K562 (cell line): ENCODE measurements around the gene PPFIA1. TPM values are rescaled to one million over a fixed set of nuclear protein-coding genes. Genes with fewer than 3 reads are reported as not detected.
A peak's percentile ranks its signal among the peaks of the same experiment; 100 is the strongest.

Source experiments
- ARID1B ChIP-seq: fragments of 450-650 bp; IDR thresholded peaks from 2 replicates; pipeline ENCODE4 v1.6.1; 2016; ENCODE audit warnings: antibody characterized with exemption, mild to moderate bottlenecking, inconsistent platforms
- ETV5 ChIP-seq: sonication (generic); formaldehyde crosslinking; IDR thresholded peaks from 2 replicates; pipeline ENCODE4 v1.4.0; 2020; ENCODE audit warnings: low read depth, mild to moderate bottlenecking, missing genetic modification reagents
- MAFK ChIP-seq: IDR thresholded peaks from 2 replicates; pipeline ENCODE4 v1.6.1; 2011; ENCODE audit warnings: low read length, improper control_type of control experiment
- PCBP2 ChIP-seq: fragments of 200-400 bp; formaldehyde crosslinking; IDR thresholded peaks from 2 replicates; pipeline ENCODE4 v1.6.1; 2018; ENCODE audit warnings: low read length, low read depth, mild to moderate bottlenecking, moderate library complexity; ENCODE audit not compliant: poor library complexity, severe bottlenecking
- ZBTB1 ChIP-seq: sonication (generic); formaldehyde crosslinking; IDR thresholded peaks from 2 replicates; pipeline ENCODE4 v1.8.1; 2023; ENCODE audit warnings: missing genetic modification reagents, low read depth, mild to moderate bottlenecking, borderline replicate concordance
- ZKSCAN1 ChIP-seq: fragments of 150-350 bp; IDR thresholded peaks from 2 replicates; pipeline ENCODE4 v1.6.1; 2016; ENCODE audit warnings: low read depth, low read length
- ZNF175 ChIP-seq: fragments of 200-800 bp; sonication (Bioruptor generic); IDR thresholded peaks from 2 replicates; pipeline ENCODE4 v1.6.1; 2016; ENCODE audit warnings: low read depth, mild to moderate bottlenecking, missing genetic modification characterization, missing compliant biosample characterization
- ZNF253 ChIP-seq: fragments of 250-450 bp; sonication (Bioruptor Pico); conservative IDR thresholded peaks from 2 replicates; pipeline ENCODE4 v1.6.1; 2021; ENCODE audit warnings: mild to moderate bottlenecking
- ZNF589 ChIP-seq: fragments of 200-800 bp; sonication (Bioruptor generic); IDR thresholded peaks from 2 replicates; pipeline ENCODE4 v1.6.1; 2016; ENCODE audit warnings: low read depth, missing genetic modification characterization, missing compliant biosample characterization
- ZNF644 ChIP-seq: fragments of 200-800 bp; sonication (Bioruptor generic); IDR thresholded peaks from 2 replicates; pipeline ENCODE4 v1.6.1; 2016; ENCODE audit warnings: low read depth, missing genetic modification characterization, missing compliant biosample characterization
- polyA plus RNA-seq, 8 experiments: library from polyadenylated mRNA; depleted of rRNA in 4 of 8; stranded (reverse) in 5 of 8; unstranded in 3 of 8; fragments of >200 nt; fragmentation: Nextera tagmentation in 2 of 8; fragmentation: Illumina TruSeq in 1 of 8; extraction: Ambion mirVana in 2 of 8; extraction: Trizol in 1 of 8; gene quantifications; 2 replicates each; pipeline versions ENCODE4 v1.2.1 to v1.2.3, GENCODE V29; 2011 to 2014; ENCODE audit warnings: inconsistent platforms in 1 of 8, missing spikeins in 1 of 8
- total RNA-seq, 7 experiments: library from RNA; depleted of rRNA in 6 of 7; stranded (reverse); fragments of >200 nt in 6 of 7; fragmentation: Illumina TruSeq in 2 of 7; extraction: Trizol in 2 of 7; gene quantifications; 2 replicates each; pipeline versions ENCODE4 v1.2.1 to v1.2.3, GENCODE V29; 2011 to 2021; ENCODE audit warnings: low replicate concordance in 1 of 7
- TF ChIP-seq, protein P1 (sequence below): fragments of 450-650 bp; IDR thresholded peaks from 2 replicates; pipeline ENCODE4 v1.6.1; 2016; ENCODE audit warnings: mild to moderate bottlenecking, moderate library complexity
- TF ChIP-seq, protein P2 (sequence below): fragments of 450-650 bp; formaldehyde crosslinking; conservative IDR thresholded peaks from 2 replicates; pipeline ENCODE4 v1.4.0; 2022; ENCODE audit warnings: mild to moderate bottlenecking, missing genetic modification characterization

The PPFIA1 gene
- total and polyA plus RNA-seq, 9 of the 15 experiments (the other 6 are each of a cell fraction or from before 2014, with no cell fraction given), result 9.9 to 41.5 (median 28.5) TPM

DNA sequence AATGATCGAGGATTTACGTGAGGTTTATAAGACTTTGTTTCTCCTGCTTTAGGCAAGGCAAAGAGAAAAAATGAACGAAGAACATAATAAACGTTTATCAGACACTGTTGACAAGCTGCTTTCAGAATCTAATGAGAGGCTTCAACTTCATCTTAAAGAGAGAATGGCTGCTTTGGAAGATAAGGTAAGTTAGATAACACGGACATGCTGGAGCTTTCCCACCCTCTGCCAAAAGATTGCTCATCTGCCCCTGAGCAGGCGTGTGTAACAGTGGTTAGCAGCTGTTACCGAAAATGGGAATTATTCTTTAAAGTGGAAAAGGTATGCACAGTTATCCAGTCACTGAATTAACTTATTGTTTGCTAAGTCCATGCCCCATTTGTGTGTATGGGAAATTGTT, 65.0 kb downstream of the PPFIA1 start (continued):
- TF ChIP-seq, protein P1, sequence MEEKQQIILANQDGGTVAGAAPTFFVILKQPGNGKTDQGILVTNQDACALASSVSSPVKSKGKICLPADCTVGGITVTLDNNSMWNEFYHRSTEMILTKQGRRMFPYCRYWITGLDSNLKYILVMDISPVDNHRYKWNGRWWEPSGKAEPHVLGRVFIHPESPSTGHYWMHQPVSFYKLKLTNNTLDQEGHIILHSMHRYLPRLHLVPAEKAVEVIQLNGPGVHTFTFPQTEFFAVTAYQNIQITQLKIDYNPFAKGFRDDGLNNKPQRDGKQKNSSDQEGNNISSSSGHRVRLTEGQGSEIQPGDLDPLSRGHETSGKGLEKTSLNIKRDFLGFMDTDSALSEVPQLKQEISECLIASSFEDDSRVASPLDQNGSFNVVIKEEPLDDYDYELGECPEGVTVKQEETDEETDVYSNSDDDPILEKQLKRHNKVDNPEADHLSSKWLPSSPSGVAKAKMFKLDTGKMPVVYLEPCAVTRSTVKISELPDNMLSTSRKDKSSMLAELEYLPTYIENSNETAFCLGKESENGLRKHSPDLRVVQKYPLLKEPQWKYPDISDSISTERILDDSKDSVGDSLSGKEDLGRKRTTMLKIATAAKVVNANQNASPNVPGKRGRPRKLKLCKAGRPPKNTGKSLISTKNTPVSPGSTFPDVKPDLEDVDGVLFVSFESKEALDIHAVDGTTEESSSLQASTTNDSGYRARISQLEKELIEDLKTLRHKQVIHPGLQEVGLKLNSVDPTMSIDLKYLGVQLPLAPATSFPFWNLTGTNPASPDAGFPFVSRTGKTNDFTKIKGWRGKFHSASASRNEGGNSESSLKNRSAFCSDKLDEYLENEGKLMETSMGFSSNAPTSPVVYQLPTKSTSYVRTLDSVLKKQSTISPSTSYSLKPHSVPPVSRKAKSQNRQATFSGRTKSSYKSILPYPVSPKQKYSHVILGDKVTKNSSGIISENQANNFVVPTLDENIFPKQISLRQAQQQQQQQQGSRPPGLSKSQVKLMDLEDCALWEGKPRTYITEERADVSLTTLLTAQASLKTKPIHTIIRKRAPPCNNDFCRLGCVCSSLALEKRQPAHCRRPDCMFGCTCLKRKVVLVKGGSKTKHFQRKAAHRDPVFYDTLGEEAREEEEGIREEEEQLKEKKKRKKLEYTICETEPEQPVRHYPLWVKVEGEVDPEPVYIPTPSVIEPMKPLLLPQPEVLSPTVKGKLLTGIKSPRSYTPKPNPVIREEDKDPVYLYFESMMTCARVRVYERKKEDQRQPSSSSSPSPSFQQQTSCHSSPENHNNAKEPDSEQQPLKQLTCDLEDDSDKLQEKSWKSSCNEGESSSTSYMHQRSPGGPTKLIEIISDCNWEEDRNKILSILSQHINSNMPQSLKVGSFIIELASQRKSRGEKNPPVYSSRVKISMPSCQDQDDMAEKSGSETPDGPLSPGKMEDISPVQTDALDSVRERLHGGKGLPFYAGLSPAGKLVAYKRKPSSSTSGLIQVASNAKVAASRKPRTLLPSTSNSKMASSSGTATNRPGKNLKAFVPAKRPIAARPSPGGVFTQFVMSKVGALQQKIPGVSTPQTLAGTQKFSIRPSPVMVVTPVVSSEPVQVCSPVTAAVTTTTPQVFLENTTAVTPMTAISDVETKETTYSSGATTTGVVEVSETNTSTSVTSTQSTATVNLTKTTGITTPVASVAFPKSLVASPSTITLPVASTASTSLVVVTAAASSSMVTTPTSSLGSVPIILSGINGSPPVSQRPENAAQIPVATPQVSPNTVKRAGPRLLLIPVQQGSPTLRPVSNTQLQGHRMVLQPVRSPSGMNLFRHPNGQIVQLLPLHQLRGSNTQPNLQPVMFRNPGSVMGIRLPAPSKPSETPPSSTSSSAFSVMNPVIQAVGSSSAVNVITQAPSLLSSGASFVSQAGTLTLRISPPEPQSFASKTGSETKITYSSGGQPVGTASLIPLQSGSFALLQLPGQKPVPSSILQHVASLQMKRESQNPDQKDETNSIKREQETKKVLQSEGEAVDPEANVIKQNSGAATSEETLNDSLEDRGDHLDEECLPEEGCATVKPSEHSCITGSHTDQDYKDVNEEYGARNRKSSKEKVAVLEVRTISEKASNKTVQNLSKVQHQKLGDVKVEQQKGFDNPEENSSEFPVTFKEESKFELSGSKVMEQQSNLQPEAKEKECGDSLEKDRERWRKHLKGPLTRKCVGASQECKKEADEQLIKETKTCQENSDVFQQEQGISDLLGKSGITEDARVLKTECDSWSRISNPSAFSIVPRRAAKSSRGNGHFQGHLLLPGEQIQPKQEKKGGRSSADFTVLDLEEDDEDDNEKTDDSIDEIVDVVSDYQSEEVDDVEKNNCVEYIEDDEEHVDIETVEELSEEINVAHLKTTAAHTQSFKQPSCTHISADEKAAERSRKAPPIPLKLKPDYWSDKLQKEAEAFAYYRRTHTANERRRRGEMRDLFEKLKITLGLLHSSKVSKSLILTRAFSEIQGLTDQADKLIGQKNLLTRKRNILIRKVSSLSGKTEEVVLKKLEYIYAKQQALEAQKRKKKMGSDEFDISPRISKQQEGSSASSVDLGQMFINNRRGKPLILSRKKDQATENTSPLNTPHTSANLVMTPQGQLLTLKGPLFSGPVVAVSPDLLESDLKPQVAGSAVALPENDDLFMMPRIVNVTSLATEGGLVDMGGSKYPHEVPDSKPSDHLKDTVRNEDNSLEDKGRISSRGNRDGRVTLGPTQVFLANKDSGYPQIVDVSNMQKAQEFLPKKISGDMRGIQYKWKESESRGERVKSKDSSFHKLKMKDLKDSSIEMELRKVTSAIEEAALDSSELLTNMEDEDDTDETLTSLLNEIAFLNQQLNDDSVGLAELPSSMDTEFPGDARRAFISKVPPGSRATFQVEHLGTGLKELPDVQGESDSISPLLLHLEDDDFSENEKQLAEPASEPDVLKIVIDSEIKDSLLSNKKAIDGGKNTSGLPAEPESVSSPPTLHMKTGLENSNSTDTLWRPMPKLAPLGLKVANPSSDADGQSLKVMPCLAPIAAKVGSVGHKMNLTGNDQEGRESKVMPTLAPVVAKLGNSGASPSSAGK, result peak; percentile 17; the same call in 1 of the 2 replicates
- TF ChIP-seq MAFK, result no peak
- TF ChIP-seq ZKSCAN1, result no peak
- no peak for TF ChIP-seq ZNF644 (tag)
- no peak for TF ChIP-seq ZNF253 (CRISPR knock-in tag)
- TF ChIP-seq, protein P2, sequence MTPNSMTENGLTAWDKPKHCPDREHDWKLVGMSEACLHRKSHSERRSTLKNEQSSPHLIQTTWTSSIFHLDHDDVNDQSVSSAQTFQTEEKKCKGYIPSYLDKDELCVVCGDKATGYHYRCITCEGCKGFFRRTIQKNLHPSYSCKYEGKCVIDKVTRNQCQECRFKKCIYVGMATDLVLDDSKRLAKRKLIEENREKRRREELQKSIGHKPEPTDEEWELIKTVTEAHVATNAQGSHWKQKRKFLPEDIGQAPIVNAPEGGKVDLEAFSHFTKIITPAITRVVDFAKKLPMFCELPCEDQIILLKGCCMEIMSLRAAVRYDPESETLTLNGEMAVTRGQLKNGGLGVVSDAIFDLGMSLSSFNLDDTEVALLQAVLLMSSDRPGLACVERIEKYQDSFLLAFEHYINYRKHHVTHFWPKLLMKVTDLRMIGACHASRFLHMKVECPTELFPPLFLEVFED, result no peak
- peak; percentile 84 for TF ChIP-seq ARID1B
- no peak for TF ChIP-seq ETV5
- TF ChIP-seq ZNF175 (CRISPR knock-in tag), result no peak
- no peak for TF ChIP-seq ZNF589
- TF ChIP-seq PCBP2, result no peak
- no peak for TF ChIP-seq ZBTB1
